WTC11 (cell line): ENCODE data around the gene YPEL1.

Experiments
- ETV6 ChIP-seq: sonication (generic); formaldehyde crosslinking; IDR thresholded peaks from 2 replicates; pipeline ENCODE4 v1.8.1; 2022; ENCODE audit warnings: mild to moderate bottlenecking, missing genetic modification reagents
- NFATC4 ChIP-seq: fragments of 250-450 bp; sonication (Bioruptor Pico); IDR thresholded peaks from 2 replicates; pipeline ENCODE4 v1.9.0; 2021; ENCODE audit warnings: mild to moderate bottlenecking
- SP1 ChIP-seq: sonication (generic); formaldehyde crosslinking; conservative IDR thresholded peaks from 2 replicates; pipeline ENCODE4 v1.8.1; 2022; ENCODE audit warnings: missing genetic modification reagents
- TF ChIP-seq, protein P1 (sequence below): fragments of 200-600 bp; IDR thresholded peaks from 2 replicates; pipeline ENCODE4 v1.8.0; 2022; ENCODE audit warnings: antibody characterized with exemption
- TF ChIP-seq, protein P2 (sequence below): sonication (generic); formaldehyde crosslinking; IDR thresholded peaks from 2 replicates; pipeline ENCODE4 v1.8.1; 2023; ENCODE audit warnings: mild to moderate bottlenecking, missing genetic modification reagents, moderate library complexity
- TF ChIP-seq, protein P3 (sequence below): sonication (generic); formaldehyde crosslinking; IDR thresholded peaks from 2 replicates; pipeline ENCODE4 v1.8.1; 2023; ENCODE audit warnings: mild to moderate bottlenecking, missing genetic modification reagents
- TF ChIP-seq, protein P4 (sequence below): sonication (generic); formaldehyde crosslinking; IDR thresholded peaks from 2 replicates; pipeline ENCODE4 v1.8.1; 2023; ENCODE audit warnings: mild to moderate bottlenecking, missing genetic modification reagents, moderate library complexity

DNA sequence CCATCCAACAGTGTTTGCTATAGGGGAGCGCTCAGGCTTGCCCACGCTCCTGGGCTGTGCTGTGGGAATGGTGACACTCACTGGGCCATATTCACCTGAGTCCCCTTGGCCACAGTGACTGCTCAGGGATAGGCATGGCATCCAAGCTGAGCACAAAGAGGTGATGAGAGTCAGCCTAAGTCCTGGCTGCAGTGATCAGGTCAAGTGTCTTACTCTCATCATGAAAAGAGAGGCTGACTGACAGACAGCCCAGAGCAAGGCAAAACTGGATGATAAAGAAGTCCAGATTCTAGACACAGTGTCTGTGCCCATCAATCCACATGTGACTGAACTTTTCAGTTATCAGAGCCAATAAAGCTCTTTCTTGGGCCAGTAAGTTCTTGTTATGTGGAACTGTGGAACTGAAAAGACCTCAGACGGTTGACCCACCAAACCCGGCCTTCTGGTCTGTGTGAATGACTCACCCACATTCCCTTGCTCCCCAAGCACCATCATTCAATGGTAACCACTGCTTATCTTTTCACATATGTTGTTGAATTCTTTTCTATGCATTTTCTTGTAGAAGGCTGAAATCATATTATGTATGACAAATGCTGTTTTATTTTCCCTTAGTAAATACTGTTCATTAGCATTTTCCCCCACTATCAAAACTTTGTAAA, 43.2 kb upstream of the YPEL1 start:
- no peak for TF ChIP-seq SP1
- TF ChIP-seq, protein P1, sequence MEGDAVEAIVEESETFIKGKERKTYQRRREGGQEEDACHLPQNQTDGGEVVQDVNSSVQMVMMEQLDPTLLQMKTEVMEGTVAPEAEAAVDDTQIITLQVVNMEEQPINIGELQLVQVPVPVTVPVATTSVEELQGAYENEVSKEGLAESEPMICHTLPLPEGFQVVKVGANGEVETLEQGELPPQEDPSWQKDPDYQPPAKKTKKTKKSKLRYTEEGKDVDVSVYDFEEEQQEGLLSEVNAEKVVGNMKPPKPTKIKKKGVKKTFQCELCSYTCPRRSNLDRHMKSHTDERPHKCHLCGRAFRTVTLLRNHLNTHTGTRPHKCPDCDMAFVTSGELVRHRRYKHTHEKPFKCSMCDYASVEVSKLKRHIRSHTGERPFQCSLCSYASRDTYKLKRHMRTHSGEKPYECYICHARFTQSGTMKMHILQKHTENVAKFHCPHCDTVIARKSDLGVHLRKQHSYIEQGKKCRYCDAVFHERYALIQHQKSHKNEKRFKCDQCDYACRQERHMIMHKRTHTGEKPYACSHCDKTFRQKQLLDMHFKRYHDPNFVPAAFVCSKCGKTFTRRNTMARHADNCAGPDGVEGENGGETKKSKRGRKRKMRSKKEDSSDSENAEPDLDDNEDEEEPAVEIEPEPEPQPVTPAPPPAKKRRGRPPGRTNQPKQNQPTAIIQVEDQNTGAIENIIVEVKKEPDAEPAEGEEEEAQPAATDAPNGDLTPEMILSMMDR = no peak
- TF ChIP-seq, protein P2, sequence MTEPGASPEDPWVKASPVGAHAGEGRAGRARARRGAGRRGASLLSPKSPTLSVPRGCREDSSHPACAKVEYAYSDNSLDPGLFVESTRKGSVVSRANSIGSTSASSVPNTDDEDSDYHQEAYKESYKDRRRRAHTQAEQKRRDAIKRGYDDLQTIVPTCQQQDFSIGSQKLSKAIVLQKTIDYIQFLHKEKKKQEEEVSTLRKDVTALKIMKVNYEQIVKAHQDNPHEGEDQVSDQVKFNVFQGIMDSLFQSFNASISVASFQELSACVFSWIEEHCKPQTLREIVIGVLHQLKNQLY (CRISPR knock-in tag) = no peak
- TF ChIP-seq, protein P3, sequence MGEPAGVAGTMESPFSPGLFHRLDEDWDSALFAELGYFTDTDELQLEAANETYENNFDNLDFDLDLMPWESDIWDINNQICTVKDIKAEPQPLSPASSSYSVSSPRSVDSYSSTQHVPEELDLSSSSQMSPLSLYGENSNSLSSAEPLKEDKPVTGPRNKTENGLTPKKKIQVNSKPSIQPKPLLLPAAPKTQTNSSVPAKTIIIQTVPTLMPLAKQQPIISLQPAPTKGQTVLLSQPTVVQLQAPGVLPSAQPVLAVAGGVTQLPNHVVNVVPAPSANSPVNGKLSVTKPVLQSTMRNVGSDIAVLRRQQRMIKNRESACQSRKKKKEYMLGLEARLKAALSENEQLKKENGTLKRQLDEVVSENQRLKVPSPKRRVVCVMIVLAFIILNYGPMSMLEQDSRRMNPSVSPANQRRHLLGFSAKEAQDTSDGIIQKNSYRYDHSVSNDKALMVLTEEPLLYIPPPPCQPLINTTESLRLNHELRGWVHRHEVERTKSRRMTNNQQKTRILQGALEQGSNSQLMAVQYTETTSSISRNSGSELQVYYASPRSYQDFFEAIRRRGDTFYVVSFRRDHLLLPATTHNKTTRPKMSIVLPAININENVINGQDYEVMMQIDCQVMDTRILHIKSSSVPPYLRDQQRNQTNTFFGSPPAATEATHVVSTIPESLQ (CRISPR knock-in tag) = no peak
- TF ChIP-seq NFATC4 (CRISPR knock-in tag) = no peak
- TF ChIP-seq, protein P4, sequence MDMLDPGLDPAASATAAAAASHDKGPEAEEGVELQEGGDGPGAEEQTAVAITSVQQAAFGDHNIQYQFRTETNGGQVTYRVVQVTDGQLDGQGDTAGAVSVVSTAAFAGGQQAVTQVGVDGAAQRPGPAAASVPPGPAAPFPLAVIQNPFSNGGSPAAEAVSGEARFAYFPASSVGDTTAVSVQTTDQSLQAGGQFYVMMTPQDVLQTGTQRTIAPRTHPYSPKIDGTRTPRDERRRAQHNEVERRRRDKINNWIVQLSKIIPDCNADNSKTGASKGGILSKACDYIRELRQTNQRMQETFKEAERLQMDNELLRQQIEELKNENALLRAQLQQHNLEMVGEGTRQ (CRISPR knock-in tag) = no peak
- no peak for TF ChIP-seq ETV6 (CRISPR knock-in tag)
